ENCODE data around the gene SLC9C2.
A peak's percentile ranks its signal among the peaks of the same experiment; 100 is the strongest.
"Not testable (repeated sequence)": the region's sequence is repeated elsewhere in the genome, so short reads cannot be mapped to it uniquely, and the experiment has no call there.

Gene SLC9C2

DNA sequence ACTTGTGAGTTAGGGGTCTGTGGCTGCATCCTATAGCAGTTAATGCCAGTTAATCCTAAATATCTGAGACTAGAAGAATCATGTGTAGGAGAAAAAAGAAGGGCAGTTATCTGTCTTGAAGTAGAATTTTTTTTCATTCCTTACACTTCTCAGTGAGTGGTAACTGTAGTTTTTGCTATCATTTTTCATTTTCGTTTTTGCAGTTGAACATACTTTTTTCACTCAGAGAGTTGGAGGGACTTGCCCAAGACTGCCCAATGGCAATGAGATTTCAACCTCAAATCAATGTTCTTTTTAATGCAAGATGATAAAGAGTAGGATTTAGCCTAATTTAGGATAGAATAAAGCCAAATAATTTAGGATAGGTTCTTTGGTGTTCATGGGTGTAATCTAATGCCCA lies 120.2 kb downstream of the SLC9C2 start:
- DNase-seq, result no peak

DNA sequence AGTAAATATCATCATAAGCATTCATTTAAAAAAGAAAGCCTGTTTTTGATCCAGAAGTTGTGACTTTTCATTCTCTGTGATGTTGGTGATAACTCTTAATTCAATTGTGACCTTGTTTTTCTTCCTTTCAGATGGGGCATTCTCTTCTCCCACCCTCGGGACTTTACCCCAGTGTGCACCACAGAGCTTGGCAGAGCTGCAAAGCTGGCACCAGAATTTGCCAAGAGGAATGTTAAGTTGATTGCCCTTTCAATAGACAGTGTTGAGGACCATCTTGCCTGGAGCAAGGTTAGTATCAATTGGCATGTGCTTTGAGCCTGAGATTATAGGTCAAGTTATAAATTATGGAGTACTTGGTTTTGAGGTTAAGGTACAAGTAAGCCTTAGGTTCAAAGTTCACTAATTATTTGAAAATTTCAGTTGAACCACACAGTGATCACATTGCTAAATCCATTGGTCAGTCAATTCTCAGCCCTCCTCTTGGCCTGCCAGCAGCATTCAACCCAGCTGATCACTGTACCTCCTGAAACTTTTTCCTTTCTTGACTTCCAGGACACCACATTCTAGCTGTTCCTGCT lies 121.6 kb downstream of the SLC9C2 start:
- DNase-seq, result no peak

DNA sequence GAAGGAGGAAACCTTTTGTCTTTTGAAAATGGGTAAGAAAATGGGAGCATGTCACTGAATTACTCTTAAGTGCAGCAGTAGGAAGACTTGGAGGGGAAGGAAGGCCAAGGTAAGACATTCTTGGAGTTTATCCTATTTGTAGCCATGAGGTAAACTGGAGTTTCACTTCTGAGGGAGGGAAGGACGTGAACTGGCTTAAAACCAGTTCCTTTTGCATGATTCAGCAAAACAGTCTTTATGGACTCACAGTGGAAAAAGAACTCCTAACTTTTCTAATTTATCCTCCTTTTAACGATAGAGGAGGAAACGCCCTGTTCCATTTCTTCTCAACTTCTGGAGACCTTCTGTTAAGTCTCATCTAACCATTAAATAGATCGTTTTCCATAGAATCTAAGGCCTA lies 123.2 kb downstream of the SLC9C2 start:
- no peak for DNase-seq

DNA sequence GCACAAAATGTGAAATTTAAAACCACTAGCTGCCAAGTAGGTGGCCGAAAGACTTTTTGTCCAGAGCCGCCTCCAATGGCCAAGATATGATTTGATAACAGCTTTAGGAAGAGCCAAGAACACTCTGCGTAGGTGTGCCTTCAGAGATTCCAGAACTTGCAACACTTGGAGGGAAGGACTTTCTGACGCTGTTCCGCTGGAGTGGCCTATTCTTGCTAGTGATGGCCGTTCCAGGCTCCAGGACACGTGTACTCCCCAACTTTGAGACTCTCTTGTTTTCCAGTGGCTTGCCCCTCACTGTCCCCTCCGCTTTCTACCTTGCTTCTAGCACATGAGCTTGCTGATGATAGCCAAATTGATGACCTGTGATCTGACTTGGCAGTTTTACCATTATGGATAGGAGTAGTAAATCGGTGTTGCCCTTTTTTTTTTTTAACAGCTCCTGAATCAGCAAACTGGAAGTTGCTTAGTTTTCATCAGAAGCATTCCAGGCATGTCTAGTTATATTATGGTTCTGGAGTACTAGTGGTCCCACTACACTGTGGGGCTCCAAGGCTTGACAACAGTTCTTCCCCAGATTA lies 124.7 kb downstream of the SLC9C2 start:
- DNase-seq, result no peak

DNA sequence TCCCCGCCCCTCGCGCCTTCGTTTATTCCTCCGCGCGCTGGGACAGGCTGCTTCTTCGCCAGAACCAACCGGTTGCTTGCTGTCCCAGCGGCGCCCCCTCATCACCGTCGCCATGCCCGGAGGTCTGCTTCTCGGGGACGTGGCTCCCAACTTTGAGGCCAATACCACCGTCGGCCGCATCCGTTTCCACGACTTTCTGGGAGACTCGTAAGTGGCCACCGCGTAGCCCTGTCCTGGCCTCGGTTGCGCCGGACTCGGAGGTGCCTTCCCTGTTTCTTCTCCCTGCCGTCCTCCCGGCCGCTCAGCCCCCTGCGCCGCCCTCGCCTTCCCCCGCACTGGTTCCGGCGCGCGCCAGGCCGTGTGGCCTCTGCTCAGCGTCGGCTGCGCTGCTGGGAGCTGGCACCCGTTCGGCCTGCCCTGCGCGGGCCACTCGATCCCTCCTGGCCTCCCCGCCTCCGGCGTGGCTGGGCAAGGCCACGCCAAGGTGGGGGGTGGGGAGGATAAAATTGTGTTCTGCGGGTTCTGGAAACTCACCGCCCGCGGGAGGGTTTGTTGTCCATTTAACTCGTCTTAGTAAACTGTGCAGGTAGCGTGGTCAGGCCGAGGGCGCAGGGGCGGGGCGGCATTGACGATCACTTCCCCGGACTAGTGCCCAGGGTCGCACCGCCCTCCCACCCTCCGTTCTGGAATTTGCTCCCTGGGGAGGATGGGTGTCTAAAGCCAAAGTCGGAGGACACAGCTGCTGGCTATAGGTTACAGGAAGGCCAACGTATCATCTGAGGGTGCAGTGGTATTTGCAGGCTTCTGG lies 125.4 kb downstream of the SLC9C2 start, which contains the start of gene PRDX6:
Gene PRDX6, plus strand, starts transcription at position 50 of the 808 bp plus-strand sequence. Its CDS starts 63 bp downstream, at position 113.
- DNase-seq, result no peak

DNA sequence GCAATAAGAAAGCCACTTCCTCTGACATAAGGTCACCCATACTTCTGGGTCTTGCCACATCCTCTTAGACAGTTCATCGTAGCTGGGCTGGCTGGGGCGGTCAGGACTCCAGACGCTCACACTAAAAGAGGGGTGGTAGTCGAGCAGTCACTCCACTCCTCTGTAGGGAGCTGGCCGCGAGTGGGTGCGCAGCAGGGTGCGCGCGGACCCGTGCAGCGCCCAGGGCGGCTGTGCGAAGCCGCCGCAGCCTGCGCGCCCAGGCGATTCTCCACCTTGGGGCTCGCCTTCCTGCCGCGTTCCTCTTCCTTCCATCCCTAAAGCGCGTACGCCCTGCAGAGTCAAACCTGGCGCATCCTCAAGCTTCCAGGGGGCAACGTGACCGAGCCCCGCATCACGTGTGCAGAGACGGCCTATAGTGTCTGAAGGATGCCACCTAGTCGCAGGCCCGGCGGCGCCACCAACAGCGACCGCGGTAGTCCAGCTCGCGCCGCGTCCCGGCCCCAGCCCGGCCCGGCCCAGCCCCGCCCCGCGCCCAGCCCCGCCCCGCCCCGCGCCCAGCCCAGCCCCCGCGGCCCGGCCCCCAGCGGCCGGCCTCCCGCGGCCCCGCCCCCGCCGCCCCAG lies 126.1 kb downstream of the SLC9C2 start:
- peak; percentile 90 for DNase-seq

DNA sequence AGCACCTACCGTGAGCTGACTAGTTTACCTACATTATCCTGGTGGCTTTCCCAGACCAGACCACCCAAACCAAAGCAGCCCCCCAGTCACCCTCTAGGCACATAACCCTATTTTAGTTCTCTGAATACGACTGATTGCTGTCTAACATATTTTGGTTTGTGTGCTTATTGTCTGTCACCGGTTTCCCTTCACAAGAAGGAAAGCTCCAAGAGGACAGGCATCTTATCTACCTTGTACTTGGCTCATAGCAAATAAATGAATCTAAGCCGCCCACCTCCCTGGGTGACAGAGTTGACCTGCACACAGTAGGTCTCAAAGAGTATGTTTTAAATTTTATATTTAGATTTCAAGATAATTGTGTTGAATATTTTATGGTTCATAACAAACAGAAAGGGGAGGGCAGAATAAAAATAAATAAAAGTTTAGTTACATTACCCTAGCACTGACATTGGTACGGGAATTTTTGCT lies 126.6 kb downstream of the SLC9C2 start:
- no peak for DNase-seq

DNA sequence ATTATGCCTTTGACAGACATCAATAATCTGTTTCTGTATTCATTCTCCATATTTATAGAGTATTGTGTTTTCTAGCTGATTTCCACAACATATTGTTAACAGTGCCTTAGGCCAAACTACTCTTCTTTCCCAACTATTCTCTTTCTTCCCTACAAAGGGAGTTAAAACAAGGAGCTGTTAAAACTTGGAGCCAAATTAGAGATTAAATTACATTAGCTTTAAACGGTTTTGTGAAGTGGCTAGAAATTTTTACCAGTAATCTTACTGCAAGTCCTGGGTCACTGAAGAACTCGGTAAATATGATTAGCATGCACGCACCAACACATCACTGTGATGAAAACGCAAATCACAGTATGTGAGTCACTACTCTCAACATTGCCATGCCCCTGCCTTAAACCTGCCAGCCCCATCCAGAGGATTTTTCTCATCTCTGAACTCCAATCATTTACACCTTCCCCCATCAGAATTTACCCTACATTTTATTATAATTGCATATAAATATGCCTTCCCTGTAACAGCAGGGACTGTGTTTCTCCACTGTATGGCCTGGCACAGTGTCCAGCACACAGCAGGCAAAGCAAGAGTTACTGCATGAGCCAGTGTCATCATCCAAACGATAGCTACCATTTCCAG lies 127.2 kb downstream of the SLC9C2 start:
- DNase-seq, result peak; percentile 61

DNA sequence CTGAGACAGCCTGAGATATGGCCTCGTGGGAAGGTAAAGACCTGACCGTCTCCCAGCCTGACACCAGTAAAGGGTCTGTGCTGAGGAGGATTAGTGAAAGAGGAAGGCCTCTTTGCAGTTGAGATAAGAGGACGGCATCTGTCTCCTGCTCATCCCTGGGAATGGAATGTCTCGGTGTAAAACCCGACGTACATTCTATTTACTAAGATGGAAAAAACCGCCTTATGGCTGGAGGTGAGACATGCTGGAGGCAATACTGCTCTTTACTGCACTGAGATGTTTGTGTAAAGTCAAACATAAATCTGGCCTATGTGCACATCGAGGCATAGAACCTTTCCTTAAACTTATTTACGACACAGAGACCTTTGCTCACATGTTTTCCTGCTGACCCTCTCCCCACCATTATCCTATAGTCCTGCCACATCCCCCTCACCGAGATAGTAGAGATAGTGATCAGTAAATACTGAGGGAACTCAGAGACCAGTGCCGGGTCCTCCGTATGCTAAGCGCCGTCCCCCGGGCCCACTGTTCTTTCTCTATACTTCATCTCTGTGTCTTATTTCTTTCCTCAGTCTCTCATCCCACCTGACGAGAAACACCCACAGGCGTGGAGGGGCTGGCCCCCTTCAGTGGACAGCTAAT lies 128.0 kb downstream of the SLC9C2 start:
- DNase-seq, result not testable (repeated sequence)

DNA sequence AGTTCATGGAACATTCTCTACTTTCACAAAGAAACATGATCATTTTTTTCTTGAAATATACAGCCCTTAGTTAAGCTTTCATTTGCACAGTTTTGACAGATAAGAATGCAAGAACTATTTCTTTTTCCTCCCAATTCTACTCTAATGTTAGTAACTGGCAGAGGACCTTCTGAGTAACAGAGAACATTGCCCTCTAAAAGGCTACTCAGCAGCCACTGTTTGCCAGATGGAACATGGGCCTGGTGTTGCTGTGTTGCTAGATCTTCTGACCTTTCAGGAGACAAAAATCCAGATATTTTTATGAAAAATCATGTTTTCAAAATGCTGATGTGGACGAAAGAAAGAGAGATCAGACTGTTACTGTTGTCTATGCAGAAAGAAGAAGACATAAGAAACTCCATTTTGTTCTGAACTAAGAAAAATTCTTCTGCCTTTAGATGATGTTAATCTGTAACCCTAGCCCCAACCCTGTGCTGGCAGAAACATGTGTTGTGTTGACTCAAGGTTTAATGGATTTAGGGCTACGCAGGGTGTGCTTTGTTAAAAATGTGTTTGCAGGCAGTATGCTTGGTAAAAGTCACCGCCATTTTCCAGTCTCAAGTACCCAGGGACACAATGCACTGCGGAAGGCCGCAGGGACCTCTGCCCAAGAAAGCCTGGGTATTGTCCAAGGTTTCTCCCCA lies 128.6 kb downstream of the SLC9C2 start:
- no peak for DNase-seq

DNA sequence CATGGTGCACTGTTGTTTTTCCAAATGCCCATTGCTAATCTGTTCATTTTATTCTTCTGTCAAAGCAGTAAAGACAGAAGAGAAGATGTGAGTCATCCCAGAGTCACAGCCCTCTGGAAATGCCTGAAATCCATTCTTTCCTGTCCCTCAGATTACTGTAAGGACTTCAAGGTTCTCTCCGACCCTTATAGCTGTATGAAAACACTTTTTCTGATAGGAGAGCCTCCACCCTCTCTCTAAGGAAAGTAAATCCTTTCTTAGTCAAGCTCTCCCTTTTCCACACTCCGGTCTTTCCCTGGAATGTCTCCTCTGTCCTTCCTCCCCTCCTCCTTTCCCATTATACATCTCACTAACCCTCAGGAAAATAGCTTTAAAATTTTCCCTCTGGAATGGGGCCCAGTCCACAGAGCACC lies 129.3 kb downstream of the SLC9C2 start:
- no peak for DNase-seq

DNA sequence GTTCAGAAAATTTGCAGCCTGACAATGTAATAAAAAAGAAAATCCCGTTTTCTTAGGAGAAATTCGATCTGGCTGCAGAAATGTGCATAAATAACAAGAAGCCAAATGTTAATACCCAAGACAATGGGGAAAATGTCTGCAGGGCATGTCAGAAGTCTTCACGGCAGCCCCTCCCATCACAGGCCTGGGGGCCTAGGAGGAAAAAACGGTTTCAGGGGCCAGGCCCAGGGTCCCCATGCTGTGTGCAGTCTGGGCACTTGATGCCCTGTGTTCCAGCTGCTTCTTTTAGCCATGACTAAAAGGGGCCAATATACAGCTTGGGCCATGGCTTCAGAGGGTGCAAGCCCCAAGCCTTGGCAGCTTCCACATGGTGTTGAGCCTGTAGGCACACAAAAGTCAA lies 132.3 kb downstream of the SLC9C2 start:
- DNase-seq, result no peak

DNA sequence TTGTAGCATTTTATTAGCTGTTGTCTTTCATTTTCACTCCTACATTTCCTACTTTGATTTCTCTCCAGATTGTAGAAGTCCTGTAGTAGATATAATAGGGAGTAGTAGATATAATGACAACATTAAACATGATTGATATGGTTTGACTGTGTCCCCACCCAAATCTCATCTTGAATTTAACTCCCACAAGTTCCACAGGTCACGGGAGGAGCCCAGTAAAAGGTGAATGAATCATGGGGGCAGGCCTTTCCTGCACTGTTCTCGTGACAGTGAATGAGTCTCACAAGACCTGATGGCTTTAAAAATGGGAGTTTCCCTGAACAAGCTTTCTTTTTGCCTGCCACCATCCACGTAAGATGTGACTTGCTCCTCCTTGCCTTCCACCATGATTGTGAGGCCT lies 133.2 kb downstream of the SLC9C2 start:
- no peak for DNase-seq

DNA sequence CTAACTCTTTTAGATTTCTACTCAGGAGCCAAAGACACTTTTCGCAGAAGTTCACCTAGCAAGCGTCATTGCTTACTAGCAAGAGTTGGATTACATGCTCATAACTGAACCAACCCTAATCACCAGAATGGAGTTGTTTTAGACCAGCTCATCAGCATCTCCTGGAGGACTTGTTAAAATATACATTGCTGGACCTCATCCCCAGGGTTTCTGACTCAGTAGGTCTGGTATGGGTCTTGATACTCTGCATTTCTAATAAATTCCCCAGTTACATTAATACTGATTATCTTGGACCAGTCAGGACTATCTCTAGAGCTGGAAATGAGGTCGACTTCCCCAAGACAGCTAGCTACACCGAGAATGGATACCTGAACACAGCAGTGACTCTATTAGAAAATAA lies 135.4 kb downstream of the SLC9C2 start:
- DNase-seq, result no peak

DNA sequence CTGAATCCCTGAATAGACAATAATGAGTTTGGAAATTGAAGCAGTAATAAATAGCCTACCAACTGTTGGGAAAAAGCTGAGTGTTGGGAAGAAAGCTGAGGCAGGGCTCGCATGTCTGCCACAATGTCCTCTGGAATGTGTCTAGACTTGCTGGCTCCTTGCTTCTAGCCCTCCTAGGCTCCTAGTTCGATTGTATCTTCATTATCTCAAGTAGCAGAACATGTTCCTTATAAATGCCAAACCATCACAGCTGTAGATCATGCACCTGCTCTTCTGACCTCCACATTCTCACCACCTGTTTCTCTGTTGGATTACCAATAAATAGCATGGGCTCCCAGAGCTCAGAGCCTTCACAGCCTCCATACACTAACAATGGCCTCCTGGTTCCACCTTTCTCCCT lies 138.7 kb downstream of the SLC9C2 start:
- DNase-seq, result not testable (repeated sequence)

DNA sequence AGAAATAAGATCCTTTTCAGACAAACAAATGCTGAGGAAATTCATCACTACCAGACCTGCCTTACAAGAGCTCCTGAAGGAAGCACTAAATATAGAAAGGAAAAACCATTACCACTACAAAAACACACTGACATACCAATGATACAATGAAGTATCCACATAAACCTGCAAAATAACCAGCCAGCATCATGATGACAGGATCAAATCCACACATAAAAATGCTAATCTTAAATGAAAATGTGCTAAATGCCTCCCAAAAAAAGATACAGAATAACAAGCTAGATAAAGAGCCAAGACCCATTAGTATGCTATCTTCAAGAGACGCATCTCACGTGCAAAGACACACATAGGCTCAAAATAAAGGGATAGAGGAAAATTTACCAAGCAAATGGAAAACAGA lies 140.2 kb downstream of the SLC9C2 start:
- DNase-seq, result not testable (repeated sequence)

DNA sequence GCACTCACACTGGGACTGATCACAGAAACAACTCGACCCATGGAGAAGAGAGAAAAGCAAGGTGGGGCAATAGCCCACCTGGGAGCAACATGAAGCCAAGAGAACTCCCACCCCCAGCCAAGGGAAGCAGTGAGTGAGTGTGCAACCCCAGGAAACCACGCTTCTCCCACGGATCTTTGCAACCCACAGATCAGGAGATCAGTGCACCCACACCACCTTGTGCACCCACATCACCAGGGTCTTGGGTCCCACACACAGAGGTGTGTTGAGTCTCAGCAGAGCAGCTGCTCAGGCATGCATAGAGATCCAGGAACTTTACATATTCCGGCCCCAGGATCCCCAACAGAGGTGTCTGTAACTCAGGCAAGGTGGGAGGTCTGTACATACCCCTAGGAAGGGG lies 143.0 kb downstream of the SLC9C2 start:
- no peak for DNase-seq

DNA sequence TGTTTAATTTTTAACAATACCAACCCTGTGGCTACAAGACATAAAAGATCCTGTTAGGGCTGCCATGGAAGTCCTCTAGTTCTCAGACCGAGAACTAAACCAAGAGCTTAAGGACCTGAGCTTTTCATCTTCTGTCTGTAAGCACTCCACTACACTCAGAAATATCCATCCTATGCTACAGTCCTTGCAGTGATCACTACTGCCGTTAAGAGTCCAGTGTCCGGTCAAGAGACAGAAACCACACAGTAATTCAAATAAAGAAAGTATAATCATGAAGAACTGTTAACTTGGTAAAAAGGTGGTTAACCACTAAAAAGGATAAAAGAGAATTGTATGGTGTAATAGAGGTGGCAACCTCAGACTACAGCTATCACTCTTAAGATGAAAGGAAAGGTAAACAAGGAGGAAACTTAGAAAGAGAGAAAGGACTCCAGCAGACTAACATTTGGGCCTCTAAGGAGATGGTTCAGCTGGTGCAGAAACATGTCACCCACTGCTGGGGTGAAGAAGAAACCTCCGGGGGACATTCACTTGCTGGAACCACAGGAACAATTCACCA lies 147.8 kb downstream of the SLC9C2 start:
- peak; percentile 27 for DNase-seq

DNA sequence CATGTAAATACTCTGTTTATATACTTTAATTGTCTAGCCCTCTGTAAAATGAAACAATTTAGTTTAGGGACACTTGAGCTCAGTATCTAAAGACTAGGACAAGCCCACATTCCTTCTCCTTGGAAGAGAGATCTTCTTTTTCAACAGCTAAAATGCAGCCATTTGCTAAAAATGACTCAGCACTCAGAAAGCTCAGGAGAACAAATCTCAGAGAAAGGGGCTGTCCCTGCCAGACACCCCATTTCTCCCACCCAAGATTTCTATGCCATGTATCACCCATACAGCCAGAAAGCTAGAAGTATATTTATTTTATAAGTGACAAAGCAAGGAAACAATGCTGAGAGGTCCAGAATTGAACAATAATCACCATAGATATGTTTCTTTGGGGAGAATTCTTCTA lies 148.9 kb downstream of the SLC9C2 start:
- no peak for DNase-seq

DNA sequence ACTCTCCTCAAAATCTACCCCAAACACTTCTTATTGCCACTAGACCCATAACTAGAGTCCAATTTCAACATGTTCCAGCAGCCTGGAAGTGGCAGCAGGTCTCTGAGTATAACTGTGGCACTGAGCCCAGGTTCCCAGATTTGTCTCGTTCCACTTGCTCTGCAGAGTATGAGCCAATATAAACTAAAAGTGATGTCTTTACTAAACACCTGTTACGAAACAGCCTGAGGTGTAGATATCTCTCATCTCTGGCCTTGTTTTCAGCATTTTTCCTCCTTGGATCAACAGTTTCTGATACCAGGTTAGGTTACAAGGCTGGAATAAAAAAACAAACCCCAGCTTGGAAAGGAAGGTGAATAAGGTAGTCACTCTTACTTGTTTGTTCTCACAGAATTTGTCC lies 150.9 kb downstream of the SLC9C2 start:
- DNase-seq, result no peak

Data from activated CD4-positive, alpha-beta T cell treated with anti-CD3 and anti-CD28 coated beads, Interleukin-2, Interleukin-6, amounts not matched to agents 100 ng/mL and 50 ng/mL, durations not matched to agents 16 hours and 8 hours (primary cell).